Adrenal gland (tissue), 5 donors: ENCODE results near the gene CATSPERB.

Experiments used
- CTCF ChIP-seq, 6 experiments: fragments of 450-650 bp in 4 of 6; fragments of 200-600 bp in 2 of 6; sonication (generic) in 1 of 6; IDR thresholded peaks; 1 replicate in 5 of 6; 2 replicates in 1 of 6; pipeline versions ENCODE4 v1.5.1 to v1.8.0; 2016 to 2021; ENCODE audit warnings: antibody characterized with exemption in 6 of 6, mild to moderate bottlenecking in 2 of 6, moderate library complexity in 1 of 6
- POLR2A ChIP-seq, 2 donors: fragments of 450-650 bp; IDR thresholded peaks; one replicate each; pipeline ENCODE4 v1.6.1; 2017; ENCODE audit warnings: antibody characterized with exemption in 2 of 2, mild to moderate bottlenecking in 2 of 2, moderate library complexity in 1 of 2
- donor health status: DM: no; HTN: no; CAD: no.

GRCh38 chr14:91770185-91770584 lies 38.3 kb upstream of the CATSPERB start:
- no peak for TF ChIP-seq POLR2A (IDR thresholded peaks at IDR 0.05)
- no peak for TF ChIP-seq CTCF (IDR thresholded peaks at IDR 0.05)
